Stimulated activated CD4-positive, alpha-beta T cell treated with anti-CD3 and anti-CD28 coated beads, Interleukin-15, amount 100 ng/mL, for 24 hours (primary cell): ENCODE data around the gene GNAL.
A peak's percentile ranks its signal among the peaks of the same experiment; 100 is the strongest.

Experiments used
- DNase-seq: peaks from one replicate; pipeline ENCODE4 v3.0.0-alpha.2; 2020

GNAL gene

DNA sequence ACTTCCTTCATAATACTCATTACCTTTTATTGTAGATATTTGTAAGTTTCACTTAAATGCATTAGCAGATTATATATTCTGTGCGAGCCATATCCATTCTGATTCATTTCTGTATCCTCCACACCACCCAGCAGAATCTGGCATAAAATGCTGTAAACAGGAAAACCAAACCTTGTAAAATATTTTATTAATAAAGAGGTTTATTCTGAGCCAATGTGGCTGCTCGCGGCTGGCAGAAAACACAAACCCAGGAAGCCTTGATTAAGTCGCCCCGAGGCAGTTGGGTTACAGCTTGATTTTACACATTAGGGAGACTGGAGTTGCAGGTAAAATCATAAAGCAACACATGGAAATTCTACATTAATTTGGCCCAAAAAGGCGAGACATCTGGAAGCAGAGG is 40.5 kb downstream of the GNAL start:
- DNase-seq, result no peak

DNA sequence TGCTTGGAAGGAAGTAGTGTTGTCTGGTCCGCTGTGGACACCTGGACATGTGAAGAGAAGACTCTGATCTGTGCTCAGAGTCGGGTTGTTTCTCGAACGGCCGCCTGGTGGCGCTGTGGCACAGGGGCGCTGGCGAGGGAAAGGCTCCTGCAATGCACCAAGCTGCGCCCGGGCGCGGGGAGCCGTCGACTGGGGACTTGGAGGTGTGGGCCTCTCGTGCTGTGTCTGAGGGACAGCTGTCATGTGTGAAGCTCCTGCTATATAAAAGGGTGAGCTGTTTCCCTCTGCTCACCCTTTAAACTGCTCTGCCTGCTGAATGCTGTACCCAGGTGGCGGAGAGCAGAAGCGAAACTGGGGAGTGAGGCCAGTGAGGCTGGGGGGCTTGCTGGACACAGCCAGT is 44.0 kb downstream of the GNAL start:
- DNase-seq, result peak; percentile 77

GRCh38 chr18:11736656-11737055 is 47.6 kb downstream of the GNAL start:
- DNase-seq, result no peak

DNA sequence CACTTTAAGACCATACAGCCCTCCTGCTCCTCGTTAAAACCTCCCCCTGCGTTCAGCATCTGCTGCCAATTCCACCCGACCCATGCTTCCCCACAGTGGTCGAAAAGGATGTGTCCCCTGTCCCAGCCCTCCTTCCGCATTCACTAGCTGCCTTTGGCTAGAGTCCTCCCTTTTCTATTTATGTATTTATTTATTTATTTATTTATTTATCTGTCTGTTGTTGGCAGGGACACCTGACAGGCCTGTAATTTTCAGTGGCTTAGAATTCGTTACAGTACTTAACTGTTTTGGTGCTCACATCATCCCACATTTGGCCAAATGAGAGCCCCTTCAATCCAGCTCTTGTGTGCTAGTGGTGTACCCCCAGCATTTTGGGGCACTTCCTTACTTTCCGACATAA is 50.8 kb downstream of the GNAL start:
- no peak for DNase-seq

- DNase-seq, result no peak
Observed at GRCh38 chr18:11740461-11740860, 51.4 kb downstream of the GNAL start.

DNA sequence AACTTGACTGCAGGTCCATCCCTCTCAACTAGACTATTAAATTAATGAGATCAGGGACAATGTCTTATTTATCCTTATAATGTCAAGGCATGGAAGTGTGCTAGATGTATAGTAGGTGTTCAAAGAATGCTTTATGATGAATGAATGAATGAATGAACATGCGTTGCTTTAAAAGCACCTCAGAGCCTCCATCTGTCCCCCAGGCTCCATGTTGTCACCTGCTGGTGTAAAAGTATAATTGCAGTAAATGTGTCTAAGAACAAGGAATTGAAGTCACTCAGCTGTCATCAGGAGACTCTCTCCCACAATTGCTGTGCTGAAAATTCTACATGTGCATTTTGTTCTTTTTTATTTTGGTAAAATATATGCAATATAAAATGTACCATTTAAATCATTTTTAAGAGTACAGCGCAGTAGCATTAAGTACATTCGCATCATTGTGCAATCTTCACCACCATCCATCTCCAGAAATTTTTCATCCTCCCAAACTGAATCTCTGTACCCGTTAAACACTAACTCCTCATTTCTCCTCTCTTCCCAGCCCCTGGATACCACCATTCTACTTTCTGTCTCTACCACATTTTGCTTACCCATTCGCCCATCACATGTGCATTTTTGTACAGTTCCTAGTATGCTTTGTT is 52.6 kb downstream of the GNAL start:
- no peak for DNase-seq

- DNase-seq, result no peak
Observed at GRCh38 chr18:11745521-11745920, 56.5 kb downstream of the GNAL start.

- no peak for DNase-seq
Observed at GRCh38 chr18:11747286-11747685, 58.2 kb downstream of the GNAL start.

DNA sequence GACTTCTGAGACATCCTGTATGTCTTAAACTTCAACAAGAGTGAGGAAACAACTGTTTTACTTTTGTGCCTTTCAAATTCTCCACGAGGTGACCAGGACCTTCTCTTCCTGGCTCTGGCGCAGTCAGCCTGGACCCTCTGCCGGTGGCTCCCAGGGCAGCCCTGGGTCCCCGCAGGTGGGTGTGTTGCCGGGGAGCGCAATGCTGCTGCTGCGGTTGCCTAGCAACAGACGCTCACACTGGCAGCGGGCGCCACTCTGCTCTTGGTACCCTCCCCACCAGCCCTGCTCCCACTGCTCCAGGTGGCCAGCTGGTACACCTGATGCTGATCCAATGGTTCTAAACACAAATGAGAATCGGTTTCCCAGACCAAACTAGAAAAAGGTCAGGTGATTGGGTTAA is 58.7 kb downstream of the GNAL start:
- DNase-seq, result no peak

GRCh38 chr18:11749305-11749704 is 60.2 kb downstream of the GNAL start:
- no peak for DNase-seq

DNA sequence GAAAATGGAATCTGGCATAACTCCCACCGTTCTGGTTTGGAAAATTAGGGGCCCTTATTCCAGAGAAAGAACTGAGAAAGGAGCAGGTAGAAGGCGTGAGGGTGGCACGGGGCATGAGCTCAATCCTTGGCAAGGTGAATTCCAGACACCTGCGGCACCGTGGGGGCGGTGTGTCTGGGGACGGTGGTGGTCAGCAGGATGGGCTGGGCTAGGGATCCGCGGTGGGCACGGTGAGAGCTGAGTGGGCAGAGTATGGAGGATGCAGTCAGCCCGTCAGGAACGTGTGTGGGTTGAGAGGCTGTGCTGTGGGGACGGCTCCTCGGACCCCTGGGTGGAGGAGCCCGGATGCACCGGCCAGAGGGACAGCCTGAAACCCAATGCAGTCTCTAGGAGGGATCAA is 61.1 kb downstream of the GNAL start:
- no peak for DNase-seq

DNA sequence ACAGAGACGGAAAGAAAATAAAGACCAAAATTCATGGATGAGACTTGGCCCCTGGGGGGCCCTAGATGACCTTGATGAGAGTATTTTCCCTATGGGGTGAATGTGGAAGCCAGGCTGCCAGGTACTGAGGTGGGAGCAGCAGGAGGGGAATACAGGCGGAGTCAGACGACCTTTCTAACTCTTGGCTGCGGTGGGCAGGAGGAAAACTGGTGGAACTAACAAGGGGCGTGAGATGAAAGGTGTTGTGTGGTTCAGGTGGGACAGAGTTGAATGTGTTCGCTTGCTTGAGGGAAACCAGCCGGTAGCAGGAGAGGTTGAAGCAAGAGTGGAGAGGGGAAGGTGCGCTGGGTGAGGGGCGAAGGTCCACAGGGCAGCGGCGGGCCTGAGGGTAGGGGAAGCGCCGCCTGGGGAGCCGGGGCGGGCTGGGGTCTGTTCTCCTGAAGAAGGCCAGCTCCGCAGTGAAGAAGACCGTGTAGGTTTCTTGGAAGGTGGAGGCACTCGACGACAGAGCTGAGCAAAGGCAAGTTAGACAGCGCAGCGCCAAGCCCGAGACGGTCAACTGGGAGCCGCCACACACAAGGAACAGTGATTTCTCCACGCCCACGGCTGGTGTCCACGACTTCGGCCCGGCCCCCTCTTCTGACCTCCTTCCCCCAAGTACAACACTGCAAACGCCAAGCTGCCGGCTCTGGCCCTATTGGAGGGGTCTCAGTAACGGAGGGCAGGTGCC is 61.7 kb downstream of the GNAL start:
- no peak for DNase-seq

GRCh38 chr18:11751341-11752115 is 62.5 kb downstream of the GNAL start:
- no peak for DNase-seq

- peak; percentile 30 for DNase-seq
Observed at GRCh38 chr18:11752116-11752911, 63.2 kb downstream of the GNAL start.

- no peak for DNase-seq
Observed at GRCh38 chr18:11754979-11755378, 65.9 kb downstream of the GNAL start.

DNA sequence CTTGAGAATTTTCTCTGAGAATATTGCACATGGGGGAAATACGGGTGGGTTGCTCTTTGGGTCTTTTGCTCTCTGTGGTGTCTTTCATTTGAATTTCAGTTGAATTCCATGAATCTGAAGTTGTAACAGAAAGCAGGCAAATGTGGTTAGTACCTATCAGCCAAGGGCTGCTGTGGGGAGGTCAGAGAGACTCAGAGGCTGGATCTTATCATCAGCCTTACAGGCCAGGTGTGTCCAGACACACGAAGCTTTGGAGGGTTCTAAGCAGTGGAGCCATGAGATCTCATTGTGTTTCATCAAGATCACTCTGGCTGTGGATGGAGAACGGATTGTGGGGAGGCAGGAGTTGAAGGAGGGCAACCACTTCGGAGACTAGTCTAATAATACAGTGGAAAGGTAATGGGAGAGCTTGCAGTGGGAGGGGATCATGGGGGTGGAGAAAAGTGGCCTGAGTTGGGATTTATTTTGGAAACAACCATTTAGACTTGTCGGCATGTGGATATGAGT is 68.1 kb downstream of the GNAL start:
- no peak for DNase-seq

DNA sequence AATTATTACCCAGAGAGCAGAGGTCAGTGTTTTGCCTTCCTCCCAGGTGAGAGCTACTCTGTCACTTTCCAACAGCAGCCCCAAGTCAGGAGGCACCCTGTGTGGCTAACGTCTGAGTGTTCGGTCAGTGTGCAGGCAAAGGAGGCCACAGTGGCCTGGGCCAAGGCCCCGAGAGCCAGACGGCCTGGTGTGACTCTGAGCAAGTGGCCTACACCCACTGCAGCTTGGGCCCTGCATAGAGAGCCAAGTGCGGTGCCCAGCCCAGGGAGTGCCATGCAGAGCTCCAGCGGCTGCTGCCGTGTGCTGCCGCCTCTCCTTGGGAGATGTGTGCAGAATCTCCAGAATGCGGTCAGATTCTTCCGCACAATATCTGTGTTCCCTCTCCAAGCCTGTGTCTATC is 70.4 kb downstream of the GNAL start:
- no peak for DNase-seq

GRCh38 chr18:11760498-11761167 is 71.6 kb downstream of the GNAL start:
- no peak for DNase-seq

DNA sequence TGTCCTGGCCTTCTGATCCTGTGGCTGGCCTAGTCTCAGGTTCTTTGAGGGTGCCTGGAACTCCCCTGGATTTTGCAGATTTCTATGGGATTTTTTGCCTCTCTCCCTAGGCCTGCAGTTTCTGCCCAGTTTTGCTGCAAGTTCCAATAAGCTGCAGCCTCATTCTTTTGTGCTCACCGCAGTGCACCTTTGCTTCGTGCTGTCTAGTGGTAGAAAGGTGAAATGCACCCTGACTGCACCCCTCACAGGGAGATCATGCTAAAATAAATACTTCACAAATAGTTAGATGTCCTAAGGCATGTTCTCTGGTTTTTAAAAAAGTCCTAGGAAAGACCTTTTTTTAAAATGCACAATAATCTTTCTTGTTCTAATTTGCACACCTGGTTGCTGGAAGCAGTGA is 72.5 kb downstream of the GNAL start:
- DNase-seq, result no peak

- no peak for DNase-seq
Observed at GRCh38 chr18:11762429-11762828, 73.4 kb downstream of the GNAL start.

GRCh38 chr18:11767329-11767728 is 78.3 kb downstream of the GNAL start:
- no peak for DNase-seq

- no peak for DNase-seq
Observed at GRCh38 chr18:11767935-11768334, 78.9 kb downstream of the GNAL start.
